ENCODE results near the gene EEF1AKMT2. TPM values are rescaled to one million over a fixed set of nuclear protein-coding genes. Genes with fewer than 3 reads are reported as not detected.

The EEF1AKMT2 gene
- total RNA-seq, 2 experiments from 2014 or later: 24.2 to 25.7 TPM

GRCh38 chr10:124754227-124754626, 37.5 kb downstream of the EEF1AKMT2 start:
- H3K27ac Mint-ChIP-seq: no peak overlapping the region
- POLR2A ChIA-PET: no interaction called here
- H3K36me3 Mint-ChIP-seq (ENCODE audit: low read depth): peaks cover 5% of the 10 kb centered on the region
- no peak for TF ChIP-seq CTCF (IDR thresholded peaks at IDR 0.05)
- CTCF ChIA-PET: interaction anchor here (0.8 to 3.3 kb wide), 7 partner anchors 8 to 228 kb away, joined by 3 to 17 read pairs (median 3); partner anchors contain the start of gene EEF1AKMT2
- no peaks in the 10 kb centered on the region for H3K9me3 Mint-ChIP-seq
- ATAC-seq (no peak), DNase-seq (no peak)
- H3K4me3 Mint-ChIP-seq: no peak overlapping the region
- H3K27me3 Mint-ChIP-seq: no peaks in the 10 kb centered on the region
- H3K4me1 Mint-ChIP-seq (ENCODE audit: low read depth): peaks cover 4% of the 10 kb centered on the region
- intact Hi-C loops (cut with micrococcal nuclease): no loop called here

- H3K36me3 Mint-ChIP-seq (ENCODE audit: low read depth): peaks cover 4% of the 10 kb centered on the region
- H3K27me3 Mint-ChIP-seq: no peaks in the 10 kb centered on the region
- no peak overlapping the region for H3K4me3 Mint-ChIP-seq
- POLR2A ChIA-PET: interaction anchor here (0.6 to 1.4 kb wide), 5 partner anchors 15 to 96 kb away, joined by 3 to 4 read pairs (median 3); partner anchors contain the start of gene EEF1AKMT2
- CTCF ChIA-PET: interaction anchor here (0.8 to 6.9 kb wide), 16 partner anchors 8 to 218 kb away, joined by 3 to 58 read pairs (median 4); partner anchors contain the start of gene EEF1AKMT2
- intact Hi-C loops (cut with micrococcal nuclease): no loop called here
- DNase-seq (no peak), ATAC-seq (no peak)
- no peak for TF ChIP-seq CTCF (IDR thresholded peaks at IDR 0.05)
- H3K27ac Mint-ChIP-seq: peak overlapping the region; percentile 46
- peaks cover 19% of the 10 kb centered on the region for H3K4me1 Mint-ChIP-seq (ENCODE audit: low read depth)
- no peaks in the 10 kb centered on the region for H3K9me3 Mint-ChIP-seq
These were observed 42.6 kb downstream of the EEF1AKMT2 start for GRCh38 chr10:124748953-124749645.

- POLR2A ChIA-PET: interaction anchor here (0.7 kb wide), 1 partner anchor 43 kb away, joined by 3 read pairs; the partner anchor contains the start of gene EEF1AKMT2
- Mint-ChIP-seq H3K36me3 (ENCODE audit: low read depth) (peaks cover 4% of the 10 kb centered on the region), H3K4me1 (ENCODE audit: low read depth) (peaks cover 19% of the 10 kb centered on the region), H3K27me3 (no peaks in the 10 kb centered on the region), H3K27ac (peak overlapping the region; percentile 63), H3K9me3 (no peaks in the 10 kb centered on the region), H3K4me3 (no peak overlapping the region)
- DNase-seq: no peak
- TF ChIP-seq CTCF (IDR thresholded peaks at IDR 0.05): no peak
- CTCF ChIA-PET: interaction anchor here (1.0 to 6.9 kb wide), 12 partner anchors 11 to 217 kb away, joined by 3 to 58 read pairs (median 4); no protein-coding TSS in a partner anchor
- intact Hi-C loops (cut with micrococcal nuclease): no loop called here
- ATAC-seq: no peak
These were observed 43.5 kb downstream of the EEF1AKMT2 start for GRCh38 chr10:124748166-124748565.

- no peaks in the 10 kb centered on the region for H3K27me3 Mint-ChIP-seq
- POLR2A ChIA-PET: no interaction called here
These were observed 43.9 kb downstream of the EEF1AKMT2 start for GRCh38 chr10:124747745-124748144.

More at GRCh38 chr10:124747745-124748144, 43.9 kb downstream of the EEF1AKMT2 start:
- CTCF ChIA-PET: interaction anchor here (1.0 to 6.9 kb wide), 13 partner anchors 8 to 217 kb away, joined by 3 to 58 read pairs (median 4); no protein-coding TSS in a partner anchor
- ATAC-seq (no peak), DNase-seq (no peak)
- Mint-ChIP-seq H3K9me3 (no peaks in the 10 kb centered on the region), H3K4me3 (no peak overlapping the region), H3K4me1 (ENCODE audit: low read depth) (peaks cover 21% of the 10 kb centered on the region), H3K27ac (no peak overlapping the region), H3K36me3 (ENCODE audit: low read depth) (peaks cover 4% of the 10 kb centered on the region)
- no peak for TF ChIP-seq CTCF (IDR thresholded peaks at IDR 0.05)
- intact Hi-C loops (cut with micrococcal nuclease): no loop called here

All from activated CD8-positive, alpha-beta T cell treated with anti-CD3 and anti-CD28 coated beads for 36 hours (primary cell).